SK-N-SH (cell line): ENCODE results near the gene FOXA3.

ENCODE experiments used
- CHD2 ChIP-seq: fragments of 150-350 bp; IDR thresholded peaks from 2 replicates; pipeline ENCODE4 v1.6.1; 2018; ENCODE audit warnings: low read length; ENCODE audit not compliant: partially characterized antibody
- EP300 ChIP-seq, 2 experiments: IDR thresholded peaks; 2 replicates each; pipeline versions ENCODE4 v1.4.0 to v1.6.1; 2012; ENCODE audit warnings: borderline replicate concordance in 1 of 2, low read depth in 1 of 2, low read length in 1 of 2
- EZH2phosphoT487 ChIP-seq: fragments of 200-600 bp; sonication (generic); IDR thresholded peaks from 2 replicates; pipeline ENCODE4 v1.6.1; 2017; ENCODE audit warnings: low read depth, mixed run types, mild to moderate bottlenecking, antibody characterized with exemption, moderate library complexity, borderline replicate concordance
- JUND ChIP-seq: IDR thresholded peaks from 2 replicates; pipeline ENCODE4 v1.4.0; 2012
- NRF1 ChIP-seq: IDR thresholded peaks from 2 replicates; pipeline ENCODE4 v1.6.1; 2012; ENCODE audit warnings: low read depth, mild to moderate bottlenecking, low read length
- POLR2AphosphoS5 ChIP-seq: IDR thresholded peaks from 2 replicates; pipeline ENCODE4 v1.6.1; 2012; ENCODE audit warnings: low read depth, low read length
- SIN3A ChIP-seq: IDR thresholded peaks from 2 replicates; pipeline ENCODE4 v1.6.1; 2012; ENCODE audit warnings: low read depth, mild to moderate bottlenecking, low read length, moderate library complexity, borderline replicate concordance
- SMC3 ChIP-seq: IDR thresholded peaks from 2 replicates; pipeline ENCODE4 v1.6.1; 2012; ENCODE audit warnings: low read depth, low read length, improper control_type of control experiment
- TAF1 ChIP-seq: IDR thresholded peaks from 2 replicates; pipeline ENCODE4 v1.6.1; 2012; ENCODE audit warnings: low read depth, mild to moderate bottlenecking, low read length, moderate library complexity, borderline replicate concordance
- TCF12 ChIP-seq: IDR thresholded peaks from 2 replicates; pipeline ENCODE4 v1.4.0; 2012
- YY1 ChIP-seq: IDR thresholded peaks from 2 replicates; pipeline ENCODE4 v1.4.0; 2012; ENCODE audit warnings: low read depth, mild to moderate bottlenecking
- TF ChIP-seq, protein P1 (sequence below): fragments of 200-600 bp; sonication (generic); IDR thresholded peaks from 2 replicates; pipeline ENCODE4 v1.6.1; 2017; ENCODE audit warnings: antibody characterized with exemption, mild to moderate bottlenecking, moderate library complexity
- TF ChIP-seq, protein P2 (sequence below): IDR thresholded peaks from 2 replicates; pipeline ENCODE4 v1.4.0; 2012; ENCODE audit warnings: low read depth
- TF ChIP-seq, protein P3 (sequence below): IDR thresholded peaks from 2 replicates; pipeline ENCODE4 v1.6.1; 2012; ENCODE audit warnings: mild to moderate bottlenecking, low read depth, low read length, moderate library complexity

DNA sequence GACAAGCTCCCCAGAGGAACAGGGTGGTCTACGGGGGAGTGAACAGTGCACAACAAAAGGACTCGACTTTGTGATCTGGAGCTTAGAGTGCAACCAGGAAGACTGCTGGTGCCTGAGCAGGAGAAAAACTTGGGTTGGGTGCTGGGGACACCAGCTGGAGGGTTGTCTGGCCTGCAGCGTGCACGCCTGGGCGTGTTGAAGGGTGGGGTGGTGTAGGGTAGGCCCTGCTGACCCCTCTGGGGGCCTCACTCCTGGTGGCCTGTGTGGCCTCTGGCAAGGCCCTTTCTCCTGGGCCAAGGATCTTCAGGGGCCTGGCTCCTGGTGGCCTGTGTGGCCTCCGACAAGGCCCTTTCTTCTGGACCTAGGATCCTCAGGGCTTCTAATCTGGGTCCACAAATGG is 44.4 kb upstream of the FOXA3 start:
- TF ChIP-seq POLR2AphosphoS5 (no peak), SIN3A (no peak), YY1 (no peak), SMC3 (no peak), TCF12 (no peak), NRF1 (no peak), EZH2phosphoT487 (no peak), TAF1 (no peak), CHD2 (no peak), JUND (no peak), EP300 (IDR thresholded peaks at IDR 0.05; ENCODE audit: borderline replicate concordance in 1 of 2, low read depth in 1 of 2, low read length in 1 of 2) (no peak)
- TF ChIP-seq, protein P1, sequence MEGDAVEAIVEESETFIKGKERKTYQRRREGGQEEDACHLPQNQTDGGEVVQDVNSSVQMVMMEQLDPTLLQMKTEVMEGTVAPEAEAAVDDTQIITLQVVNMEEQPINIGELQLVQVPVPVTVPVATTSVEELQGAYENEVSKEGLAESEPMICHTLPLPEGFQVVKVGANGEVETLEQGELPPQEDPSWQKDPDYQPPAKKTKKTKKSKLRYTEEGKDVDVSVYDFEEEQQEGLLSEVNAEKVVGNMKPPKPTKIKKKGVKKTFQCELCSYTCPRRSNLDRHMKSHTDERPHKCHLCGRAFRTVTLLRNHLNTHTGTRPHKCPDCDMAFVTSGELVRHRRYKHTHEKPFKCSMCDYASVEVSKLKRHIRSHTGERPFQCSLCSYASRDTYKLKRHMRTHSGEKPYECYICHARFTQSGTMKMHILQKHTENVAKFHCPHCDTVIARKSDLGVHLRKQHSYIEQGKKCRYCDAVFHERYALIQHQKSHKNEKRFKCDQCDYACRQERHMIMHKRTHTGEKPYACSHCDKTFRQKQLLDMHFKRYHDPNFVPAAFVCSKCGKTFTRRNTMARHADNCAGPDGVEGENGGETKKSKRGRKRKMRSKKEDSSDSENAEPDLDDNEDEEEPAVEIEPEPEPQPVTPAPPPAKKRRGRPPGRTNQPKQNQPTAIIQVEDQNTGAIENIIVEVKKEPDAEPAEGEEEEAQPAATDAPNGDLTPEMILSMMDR: no peak
- TF ChIP-seq, protein P2, sequence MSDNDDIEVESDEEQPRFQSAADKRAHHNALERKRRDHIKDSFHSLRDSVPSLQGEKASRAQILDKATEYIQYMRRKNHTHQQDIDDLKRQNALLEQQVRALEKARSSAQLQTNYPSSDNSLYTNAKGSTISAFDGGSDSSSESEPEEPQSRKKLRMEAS: no peak
- TF ChIP-seq, protein P3, sequence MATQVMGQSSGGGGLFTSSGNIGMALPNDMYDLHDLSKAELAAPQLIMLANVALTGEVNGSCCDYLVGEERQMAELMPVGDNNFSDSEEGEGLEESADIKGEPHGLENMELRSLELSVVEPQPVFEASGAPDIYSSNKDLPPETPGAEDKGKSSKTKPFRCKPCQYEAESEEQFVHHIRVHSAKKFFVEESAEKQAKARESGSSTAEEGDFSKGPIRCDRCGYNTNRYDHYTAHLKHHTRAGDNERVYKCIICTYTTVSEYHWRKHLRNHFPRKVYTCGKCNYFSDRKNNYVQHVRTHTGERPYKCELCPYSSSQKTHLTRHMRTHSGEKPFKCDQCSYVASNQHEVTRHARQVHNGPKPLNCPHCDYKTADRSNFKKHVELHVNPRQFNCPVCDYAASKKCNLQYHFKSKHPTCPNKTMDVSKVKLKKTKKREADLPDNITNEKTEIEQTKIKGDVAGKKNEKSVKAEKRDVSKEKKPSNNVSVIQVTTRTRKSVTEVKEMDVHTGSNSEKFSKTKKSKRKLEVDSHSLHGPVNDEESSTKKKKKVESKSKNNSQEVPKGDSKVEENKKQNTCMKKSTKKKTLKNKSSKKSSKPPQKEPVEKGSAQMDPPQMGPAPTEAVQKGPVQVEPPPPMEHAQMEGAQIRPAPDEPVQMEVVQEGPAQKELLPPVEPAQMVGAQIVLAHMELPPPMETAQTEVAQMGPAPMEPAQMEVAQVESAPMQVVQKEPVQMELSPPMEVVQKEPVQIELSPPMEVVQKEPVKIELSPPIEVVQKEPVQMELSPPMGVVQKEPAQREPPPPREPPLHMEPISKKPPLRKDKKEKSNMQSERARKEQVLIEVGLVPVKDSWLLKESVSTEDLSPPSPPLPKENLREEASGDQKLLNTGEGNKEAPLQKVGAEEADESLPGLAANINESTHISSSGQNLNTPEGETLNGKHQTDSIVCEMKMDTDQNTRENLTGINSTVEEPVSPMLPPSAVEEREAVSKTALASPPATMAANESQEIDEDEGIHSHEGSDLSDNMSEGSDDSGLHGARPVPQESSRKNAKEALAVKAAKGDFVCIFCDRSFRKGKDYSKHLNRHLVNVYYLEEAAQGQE: no peak
